ENCODE data around the gene GDNF.

The GDNF gene

DNA sequence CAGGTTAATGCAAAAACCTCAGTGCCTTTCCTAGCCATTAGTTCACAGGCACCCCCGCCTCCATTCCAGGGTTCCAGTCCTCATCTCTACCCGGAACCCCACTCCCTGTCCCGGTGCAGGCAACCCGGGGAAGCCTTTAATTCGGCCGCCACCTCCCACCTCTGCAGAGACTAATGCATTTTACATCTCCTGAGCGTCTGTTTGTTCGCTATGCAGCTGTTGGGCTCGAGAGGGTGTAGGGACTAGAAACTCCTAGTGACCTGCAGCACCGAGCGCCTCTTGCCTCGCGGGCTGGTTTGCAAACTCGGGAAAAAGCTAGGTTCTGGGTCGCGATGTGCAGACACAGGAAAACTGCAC lies 3.6 kb downstream of the GDNF start:
- Histone ChIP-seq H2AFZ (ENCODE audit: low read length) (no peak overlapping the region), H3K27me3 (ENCODE audit: insufficient read depth, low read length) (no peaks in the 10 kb centered on the region), H3K4me1 (ENCODE audit: insufficient read depth, low read length, severe bottlenecking) (no peaks in the 10 kb centered on the region), H3K36me3 (ENCODE audit: insufficient read depth, low read length) (no peaks in the 10 kb centered on the region), H4K20me1 (ENCODE audit: insufficient read depth, low read length) (no peaks in the 10 kb centered on the region), H3K9me3 (ENCODE audit: low read length) (no peaks in the 10 kb centered on the region), H3K9ac (ENCODE audit: low read length) (no peak overlapping the region), H3K9me2 (ENCODE audit: low read depth, low read length) (no peaks in the 10 kb centered on the region), H3K27ac (ENCODE audit: low read depth, low read length, poor library complexity, severe bottlenecking) (no peak overlapping the region), H3K4me2 (ENCODE audit: low read length) (no peak overlapping the region), H3K79me2 (ENCODE audit: insufficient read depth, low read length) (no peaks in the 10 kb centered on the region), H3F3A (ENCODE audit: insufficient read depth, low read length) (no peaks in the 10 kb centered on the region), H3K4me3 (ENCODE audit: low read depth, low read length, poor library complexity, severe bottlenecking) (no peak overlapping the region)
- TF ChIP-seq, protein P1, sequence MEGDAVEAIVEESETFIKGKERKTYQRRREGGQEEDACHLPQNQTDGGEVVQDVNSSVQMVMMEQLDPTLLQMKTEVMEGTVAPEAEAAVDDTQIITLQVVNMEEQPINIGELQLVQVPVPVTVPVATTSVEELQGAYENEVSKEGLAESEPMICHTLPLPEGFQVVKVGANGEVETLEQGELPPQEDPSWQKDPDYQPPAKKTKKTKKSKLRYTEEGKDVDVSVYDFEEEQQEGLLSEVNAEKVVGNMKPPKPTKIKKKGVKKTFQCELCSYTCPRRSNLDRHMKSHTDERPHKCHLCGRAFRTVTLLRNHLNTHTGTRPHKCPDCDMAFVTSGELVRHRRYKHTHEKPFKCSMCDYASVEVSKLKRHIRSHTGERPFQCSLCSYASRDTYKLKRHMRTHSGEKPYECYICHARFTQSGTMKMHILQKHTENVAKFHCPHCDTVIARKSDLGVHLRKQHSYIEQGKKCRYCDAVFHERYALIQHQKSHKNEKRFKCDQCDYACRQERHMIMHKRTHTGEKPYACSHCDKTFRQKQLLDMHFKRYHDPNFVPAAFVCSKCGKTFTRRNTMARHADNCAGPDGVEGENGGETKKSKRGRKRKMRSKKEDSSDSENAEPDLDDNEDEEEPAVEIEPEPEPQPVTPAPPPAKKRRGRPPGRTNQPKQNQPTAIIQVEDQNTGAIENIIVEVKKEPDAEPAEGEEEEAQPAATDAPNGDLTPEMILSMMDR (IDR thresholded peaks at IDR 0.05; ENCODE audit: low read length), result no peak
- TF ChIP-seq EZH2 (IDR thresholded peaks at IDR 0.05; ENCODE audit: borderline replicate concordance, low read length), result no peak

DNA sequence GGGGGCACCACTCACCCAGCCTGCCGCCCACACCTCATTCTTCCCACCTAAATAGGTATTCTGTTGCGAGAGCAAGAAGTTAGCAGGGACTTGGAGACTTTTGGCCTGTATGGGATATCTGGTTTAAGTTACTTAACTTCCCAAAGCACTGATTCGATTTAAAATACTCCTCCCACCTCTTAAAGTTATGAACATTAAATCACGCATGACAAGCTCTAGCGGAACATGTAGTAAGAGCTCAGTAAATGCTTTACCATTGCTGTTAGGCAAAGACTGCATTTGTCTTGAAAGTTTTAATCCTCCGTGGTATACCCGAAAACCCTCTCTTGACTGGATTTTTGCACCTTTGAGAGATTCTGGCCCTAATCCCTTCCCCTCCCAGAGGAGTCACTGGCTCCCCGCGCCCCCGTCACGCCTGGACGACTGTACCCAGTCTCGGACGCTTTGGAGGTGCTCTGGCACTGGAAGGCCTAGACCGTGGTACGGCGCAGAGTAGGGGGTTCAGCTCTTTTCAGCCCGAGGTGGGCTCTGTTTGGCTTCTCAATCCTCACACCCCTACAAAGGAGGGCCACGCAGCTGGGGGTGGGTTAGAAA lies 4.4 kb downstream of the GDNF start:
- Histone ChIP-seq H3K36me3 (ENCODE audit: insufficient read depth, low read length) (no peaks in the 10 kb centered on the region), H3K27ac (ENCODE audit: low read depth, low read length, poor library complexity, severe bottlenecking) (no peak overlapping the region), H3K9me2 (ENCODE audit: low read depth, low read length) (no peaks in the 10 kb centered on the region), H3K79me2 (ENCODE audit: insufficient read depth, low read length) (no peaks in the 10 kb centered on the region), H3K4me2 (ENCODE audit: low read length) (no peak overlapping the region), H3K4me1 (ENCODE audit: insufficient read depth, low read length, severe bottlenecking) (no peaks in the 10 kb centered on the region), H3K4me3 (ENCODE audit: low read depth, low read length, poor library complexity, severe bottlenecking) (no peak overlapping the region), H3K27me3 (ENCODE audit: insufficient read depth, low read length) (no peaks in the 10 kb centered on the region), H3K9me3 (ENCODE audit: low read length) (no peaks in the 10 kb centered on the region), H4K20me1 (ENCODE audit: insufficient read depth, low read length) (no peaks in the 10 kb centered on the region), H3K9ac (ENCODE audit: low read length) (no peak overlapping the region), H3F3A (ENCODE audit: insufficient read depth, low read length) (no peaks in the 10 kb centered on the region), H2AFZ (ENCODE audit: low read length) (no peak overlapping the region)
- TF ChIP-seq EZH2 (IDR thresholded peaks at IDR 0.05; ENCODE audit: borderline replicate concordance, low read length), result no peak
- TF ChIP-seq, protein P1 (IDR thresholded peaks at IDR 0.05; ENCODE audit: low read length), result no peak

DNA sequence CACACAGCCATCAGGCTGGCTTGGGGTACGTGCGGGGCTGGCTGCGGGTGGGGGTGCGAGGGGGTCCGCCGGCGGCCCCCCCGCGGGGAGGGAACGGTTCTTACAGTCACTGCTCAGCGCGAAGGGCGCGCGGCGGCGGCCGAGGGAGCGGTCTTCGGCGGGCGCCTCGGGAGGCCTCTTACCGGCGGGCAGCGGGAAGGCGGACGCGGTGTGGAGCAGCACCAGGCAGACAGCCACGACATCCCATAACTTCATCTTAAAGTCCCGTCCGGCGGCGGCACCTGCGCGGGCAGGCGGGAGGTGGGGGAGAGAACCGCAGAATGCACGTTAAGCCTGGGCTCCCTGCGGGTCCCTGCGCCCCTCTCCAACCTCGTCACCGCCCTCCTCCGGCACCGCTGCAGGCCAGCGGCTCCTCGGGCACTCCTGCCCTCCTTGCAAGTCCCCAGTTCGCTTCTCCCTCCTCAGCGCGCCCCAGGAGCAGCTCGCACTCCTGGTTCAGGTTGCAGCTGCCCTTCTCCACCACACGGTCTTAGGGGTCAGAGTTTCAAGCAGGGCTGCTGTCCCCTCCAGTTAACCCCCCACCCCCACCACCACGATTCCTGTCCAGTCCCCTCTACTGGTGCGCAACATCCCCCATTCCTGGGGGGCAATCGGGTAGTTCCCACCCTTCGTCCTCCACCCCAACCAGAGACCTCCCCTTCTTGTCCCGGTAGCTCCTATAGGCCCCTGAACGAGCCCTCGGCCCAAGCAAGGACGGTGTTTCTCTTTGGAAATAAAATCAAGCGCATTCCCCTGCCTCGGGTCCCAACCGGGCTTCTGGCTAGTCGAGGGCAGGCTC lies 5.1 kb downstream of the GDNF start:
- Histone ChIP-seq H3K4me1 (ENCODE audit: insufficient read depth, low read length, severe bottlenecking) (no peaks in the 10 kb centered on the region), H4K20me1 (ENCODE audit: insufficient read depth, low read length) (no peaks in the 10 kb centered on the region), H3K9me2 (ENCODE audit: low read depth, low read length) (no peaks in the 10 kb centered on the region), H3K9ac (ENCODE audit: low read length) (no peak overlapping the region), H2AFZ (ENCODE audit: low read length) (no peak overlapping the region), H3K27me3 (ENCODE audit: insufficient read depth, low read length) (no peaks in the 10 kb centered on the region), H3K4me3 (ENCODE audit: low read depth, low read length, poor library complexity, severe bottlenecking) (no peak overlapping the region), H3K27ac (ENCODE audit: low read depth, low read length, poor library complexity, severe bottlenecking) (no peak overlapping the region), H3K9me3 (ENCODE audit: low read length) (no peaks in the 10 kb centered on the region), H3F3A (ENCODE audit: insufficient read depth, low read length) (no peaks in the 10 kb centered on the region), H3K79me2 (ENCODE audit: insufficient read depth, low read length) (no peaks in the 10 kb centered on the region), H3K4me2 (ENCODE audit: low read length) (no peak overlapping the region), H3K36me3 (ENCODE audit: insufficient read depth, low read length) (no peaks in the 10 kb centered on the region)
- no peak for TF ChIP-seq EZH2 (IDR thresholded peaks at IDR 0.05; ENCODE audit: borderline replicate concordance, low read length)
- TF ChIP-seq, protein P1 (IDR thresholded peaks at IDR 0.05; ENCODE audit: low read length), result no peak
